Measurements from ENCODE around the gene ZNF341. TPM values are rescaled to one million over a fixed set of nuclear protein-coding genes. Genes with fewer than 3 reads are reported as not detected.

The ZNF341 gene
- polyA plus RNA-seq, 1 donor from 2014 or later: 1.2 TPM

- no peaks in the 10 kb centered on the region for H3K9me2 ChIP-seq (ENCODE audit: insufficient read depth, low read length)
- H2AFZ ChIP-seq (ENCODE audit: low read depth, low read length): no peak overlapping the region
- H3K27ac ChIP-seq (ENCODE audit: low read length): no peak overlapping the region
- no peaks in the 10 kb centered on the region for H4K20me1 ChIP-seq (ENCODE audit: insufficient read depth)
- no peaks in the 10 kb centered on the region for H3K36me3 ChIP-seq (ENCODE audit: insufficient read depth, low read length)
- H3K27me3 ChIP-seq (ENCODE audit: insufficient read depth, low read depth, low read length): no peaks in the 10 kb centered on the region
- H3K9me3 ChIP-seq (ENCODE audit: low read length): no peaks in the 10 kb centered on the region
- no peaks in the 10 kb centered on the region for H3F3A ChIP-seq (ENCODE audit: insufficient read depth, low read length, poor library complexity, severe bottlenecking)
- no peak overlapping the region for H3K4me2 ChIP-seq (ENCODE audit: low read length)
- H3K9ac ChIP-seq (ENCODE audit: low read length): no peak overlapping the region
- TF ChIP-seq, protein P1, sequence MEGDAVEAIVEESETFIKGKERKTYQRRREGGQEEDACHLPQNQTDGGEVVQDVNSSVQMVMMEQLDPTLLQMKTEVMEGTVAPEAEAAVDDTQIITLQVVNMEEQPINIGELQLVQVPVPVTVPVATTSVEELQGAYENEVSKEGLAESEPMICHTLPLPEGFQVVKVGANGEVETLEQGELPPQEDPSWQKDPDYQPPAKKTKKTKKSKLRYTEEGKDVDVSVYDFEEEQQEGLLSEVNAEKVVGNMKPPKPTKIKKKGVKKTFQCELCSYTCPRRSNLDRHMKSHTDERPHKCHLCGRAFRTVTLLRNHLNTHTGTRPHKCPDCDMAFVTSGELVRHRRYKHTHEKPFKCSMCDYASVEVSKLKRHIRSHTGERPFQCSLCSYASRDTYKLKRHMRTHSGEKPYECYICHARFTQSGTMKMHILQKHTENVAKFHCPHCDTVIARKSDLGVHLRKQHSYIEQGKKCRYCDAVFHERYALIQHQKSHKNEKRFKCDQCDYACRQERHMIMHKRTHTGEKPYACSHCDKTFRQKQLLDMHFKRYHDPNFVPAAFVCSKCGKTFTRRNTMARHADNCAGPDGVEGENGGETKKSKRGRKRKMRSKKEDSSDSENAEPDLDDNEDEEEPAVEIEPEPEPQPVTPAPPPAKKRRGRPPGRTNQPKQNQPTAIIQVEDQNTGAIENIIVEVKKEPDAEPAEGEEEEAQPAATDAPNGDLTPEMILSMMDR (IDR thresholded peaks at IDR 0.05; ENCODE audit: poor library complexity, severe bottlenecking): no peak
- TF ChIP-seq MXI1 (conservative IDR thresholded peaks at IDR 0.05; ENCODE audit: poor library complexity, severe bottlenecking) (no peak), EP300 (conservative IDR thresholded peaks at IDR 0.05; ENCODE audit: poor library complexity, severe bottlenecking) (no peak), REST (IDR thresholded peaks at IDR 0.05; ENCODE audit: borderline replicate concordance) (no peak), RAD21 (conservative IDR thresholded peaks at IDR 0.05) (no peak), TAF1 (IDR thresholded peaks at IDR 0.05; ENCODE audit: low read depth) (no peak), POLR2AphosphoS5 (IDR thresholded peaks at IDR 0.05) (no peak), EZH2 (IDR thresholded peaks at IDR 0.05; ENCODE audit: borderline replicate concordance, insufficient read depth, low read length, poor library complexity, severe bottlenecking) (no peak)
- no peak overlapping the region for H3K4me3 ChIP-seq (ENCODE audit: low read length)
- H3K79me2 ChIP-seq (replicated peaks; ENCODE audit: insufficient read depth, low read length): peaks cover 24% of the 10 kb centered on the region
Observed at GRCh38 chr20:33824852-33825251, 93.1 kb downstream of the ZNF341 start.

- no peak overlapping the region for H3K27ac ChIP-seq (ENCODE audit: low read length)
Observed at GRCh38 chr20:33825340-33826269, 93.8 kb downstream of the ZNF341 start.

More at GRCh38 chr20:33825340-33826269, 93.8 kb downstream of the ZNF341 start:
- H3K9ac ChIP-seq (ENCODE audit: low read length): no peak overlapping the region
- TF ChIP-seq TAF1 (IDR thresholded peaks at IDR 0.05; ENCODE audit: low read depth): no peak
- TF ChIP-seq EP300 (conservative IDR thresholded peaks at IDR 0.05; ENCODE audit: poor library complexity, severe bottlenecking): no peak
- TF ChIP-seq EZH2 (IDR thresholded peaks at IDR 0.05; ENCODE audit: borderline replicate concordance, insufficient read depth, low read length, poor library complexity, severe bottlenecking): no peak
- TF ChIP-seq, protein P1 (IDR thresholded peaks at IDR 0.05; ENCODE audit: poor library complexity, severe bottlenecking): no peak
- TF ChIP-seq MXI1 (conservative IDR thresholded peaks at IDR 0.05; ENCODE audit: poor library complexity, severe bottlenecking): no peak
- no peak for TF ChIP-seq SMC3 (conservative IDR thresholded peaks at IDR 0.05; ENCODE audit: poor library complexity)
- TF ChIP-seq RAD21 (conservative IDR thresholded peaks at IDR 0.05): no peak
- no peak for TF ChIP-seq REST (IDR thresholded peaks at IDR 0.05; ENCODE audit: borderline replicate concordance)
- no peak for TF ChIP-seq POLR2AphosphoS5 (IDR thresholded peaks at IDR 0.05)
- no peaks in the 10 kb centered on the region for H3K9me3 ChIP-seq (ENCODE audit: low read length)
- no peaks in the 10 kb centered on the region for H3K27me3 ChIP-seq (ENCODE audit: insufficient read depth, low read depth, low read length)
- no peak overlapping the region for H2AFZ ChIP-seq (ENCODE audit: low read depth, low read length)
- H3K79me2 ChIP-seq (replicated peaks; ENCODE audit: insufficient read depth, low read length): peaks cover 20% of the 10 kb centered on the region
- H3F3A ChIP-seq (ENCODE audit: insufficient read depth, low read length, poor library complexity, severe bottlenecking): no peaks in the 10 kb centered on the region
- H3K36me3 ChIP-seq (ENCODE audit: insufficient read depth, low read length): no peaks in the 10 kb centered on the region
- H4K20me1 ChIP-seq (ENCODE audit: insufficient read depth): no peaks in the 10 kb centered on the region
- no peaks in the 10 kb centered on the region for H3K9me2 ChIP-seq (ENCODE audit: insufficient read depth, low read length)
- no peak overlapping the region for H3K4me2 ChIP-seq (ENCODE audit: low read length)
- H3K4me3 ChIP-seq (ENCODE audit: low read length): no peak overlapping the region

Measured in neural cell (in vitro differentiated cells).